Activated naive CD4-positive, alpha-beta T cell treated with anti-CD3 and anti-CD28 coated beads, Interleukin-2, amount 10 ng/mL, durations not matched to agents 7 days and 5 days (primary cell): ENCODE results near the gene MARCHF7.
"Not testable (repeated sequence)": the region's sequence is repeated elsewhere in the genome, so short reads cannot be mapped to it uniquely, and the experiment has no call there.

Experiments
- CTCF ChIA-PET: fragments of 350-600 bp; sonication (Branson Sonifier 250); formaldehyde crosslinking; loops from one replicate; lab custom pipeline; 2021; ENCODE audit warnings: antibody characterized with exemption; lab: Charles Lee
- DNase-seq: peaks from one replicate; pipeline ENCODE4 v3.0.0-alpha.2; 2020
- H3K27ac Mint-ChIP-seq: one replicate; pipeline ENCODE4 v1.8.0; 2021; ENCODE audit warnings: mild to moderate bottlenecking, moderate library complexity, mixed read lengths
- H3K27me3 Mint-ChIP-seq: one replicate; pipeline ENCODE4 v1.8.0; 2021; ENCODE audit warnings: mild to moderate bottlenecking, mixed read lengths
- H3K36me3 Mint-ChIP-seq: one replicate; pipeline ENCODE4 v1.8.0; 2021; ENCODE audit warnings: mixed read lengths
- H3K4me1 Mint-ChIP-seq: one replicate; pipeline ENCODE4 v1.8.0; 2021; ENCODE audit warnings: mixed read lengths
- H3K4me3 Mint-ChIP-seq: one replicate; pipeline ENCODE4 v1.8.0; 2021; ENCODE audit warnings: mild to moderate bottlenecking, moderate library complexity, mixed read lengths
- H3K9me3 Mint-ChIP-seq: one replicate; pipeline ENCODE4 v1.8.0; 2021; ENCODE audit warnings: mixed read lengths

The MARCHF7 gene

GRCh38 chr2:159712143-159712928 is at the start of gene MARCHF7:
Gene MARCHF7, plus strand, starts transcription at chr2:159712506. Its CDS starts 16,517 bp downstream, at chr2:159729023.
- peak; percentile 98 for DNase-seq
- peak within 1 kb of the TSS; percentile 100 for H3K4me3 Mint-ChIP-seq
- CTCF ChIA-PET, result interaction anchor here (0.9 kb wide), 1 partner anchor 827 kb away, joined by 3 read pairs; no protein-coding TSS in a partner anchor
- H3K36me3 Mint-ChIP-seq, result peaks cover 48% of the 10 kb centered on the region
- H3K9me3 Mint-ChIP-seq, result no peaks in the 10 kb centered on the region
- H3K4me1 Mint-ChIP-seq, result peaks cover 51% of the 10 kb centered on the region
- H3K27me3 Mint-ChIP-seq, result no peaks in the 10 kb centered on the region
- H3K27ac Mint-ChIP-seq, result peak within 1 kb of the TSS; percentile 99

- H3K27ac Mint-ChIP-seq, DNase-seq, CTCF ChIA-PET, H3K9me3 Mint-ChIP-seq, H3K36me3 Mint-ChIP-seq, H3K4me3 Mint-ChIP-seq, H3K27me3 Mint-ChIP-seq, H3K4me1 Mint-ChIP-seq: not testable (repeated sequence)
Observed at GRCh38 chr2:159667423-159667822, 44.9 kb upstream of the MARCHF7 start.

- Mint-ChIP-seq H3K4me1 (no peaks in the 10 kb centered on the region), H3K9me3 (no peaks in the 10 kb centered on the region), H3K27me3 (peaks cover 4% of the 10 kb centered on the region), H3K36me3 (peaks cover 2% of the 10 kb centered on the region), H3K4me3 (no peak overlapping the region), H3K27ac (no peak overlapping the region)
- CTCF ChIA-PET, result no interaction called here
- DNase-seq, result no peak
Observed at GRCh38 chr2:159671047-159671446, 41.3 kb upstream of the MARCHF7 start.

GRCh38 chr2:159677654-159678053 is 34.7 kb upstream of the MARCHF7 start:
- H3K27ac Mint-ChIP-seq, result no peak overlapping the region
- DNase-seq, result no peak
- peaks cover 7% of the 10 kb centered on the region for H3K27me3 Mint-ChIP-seq
- H3K9me3 Mint-ChIP-seq, result no peaks in the 10 kb centered on the region
- no peaks in the 10 kb centered on the region for H3K36me3 Mint-ChIP-seq
- H3K4me1 Mint-ChIP-seq, result no peaks in the 10 kb centered on the region
- CTCF ChIA-PET, result no interaction called here
- H3K4me3 Mint-ChIP-seq, result no peak overlapping the region

DNA sequence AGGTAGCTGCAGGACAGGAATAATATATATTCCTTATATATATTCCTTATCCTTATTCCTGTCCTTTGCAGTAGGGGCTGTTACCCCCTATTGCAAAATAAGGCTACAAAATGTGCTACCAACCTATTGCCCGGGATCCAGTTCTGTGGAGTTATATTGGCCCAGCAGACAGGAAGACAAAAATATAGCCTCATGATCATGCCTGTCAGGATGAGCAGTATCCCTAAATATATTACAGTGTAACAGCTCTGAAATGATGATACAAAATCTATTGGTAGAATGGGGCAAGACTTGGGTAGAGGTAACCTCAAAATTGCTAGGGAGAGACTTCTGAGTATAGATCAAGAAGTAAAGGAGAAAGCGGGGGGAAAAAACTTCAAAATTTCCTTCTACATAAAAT is 31.6 kb upstream of the MARCHF7 start:
- Mint-ChIP-seq H3K4me3 (no peak overlapping the region), H3K36me3 (no peaks in the 10 kb centered on the region), H3K4me1 (no peaks in the 10 kb centered on the region), H3K9me3 (no peaks in the 10 kb centered on the region), H3K27ac (no peak overlapping the region), H3K27me3 (peaks cover 4% of the 10 kb centered on the region)
- DNase-seq, result no peak
- CTCF ChIA-PET, result no interaction called here

GRCh38 chr2:159683817-159684216 is 28.5 kb upstream of the MARCHF7 start:
- DNase-seq, result no peak
- Mint-ChIP-seq H3K27ac (no peak overlapping the region), H3K4me1 (no peaks in the 10 kb centered on the region), H3K9me3 (no peaks in the 10 kb centered on the region), H3K27me3 (peaks cover 4% of the 10 kb centered on the region), H3K4me3 (no peak overlapping the region), H3K36me3 (no peaks in the 10 kb centered on the region)
- CTCF ChIA-PET, result no interaction called here

DNA sequence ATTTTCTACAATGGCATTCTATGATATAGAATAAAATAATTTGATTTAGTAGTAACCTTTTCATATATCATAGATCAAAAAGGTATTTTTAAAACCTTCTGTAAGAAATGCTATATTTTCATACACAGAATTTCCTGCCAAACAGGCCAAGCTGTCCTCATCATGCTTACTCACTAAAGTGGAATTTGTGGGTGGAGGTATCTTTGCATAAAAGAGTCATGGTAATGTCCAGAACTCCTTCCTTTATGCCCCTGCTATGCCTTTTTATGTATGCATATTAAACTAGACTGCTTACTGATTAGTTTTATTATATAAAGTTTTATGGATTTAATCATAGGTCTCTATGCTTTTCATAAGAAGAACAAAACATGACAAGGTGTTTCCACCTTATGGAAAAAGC is 27.5 kb upstream of the MARCHF7 start:
- Mint-ChIP-seq H3K4me1 (no peaks in the 10 kb centered on the region), H3K27ac (no peak overlapping the region), H3K27me3 (peaks cover 4% of the 10 kb centered on the region), H3K9me3 (no peaks in the 10 kb centered on the region), H3K4me3 (no peak overlapping the region), H3K36me3 (no peaks in the 10 kb centered on the region)
- CTCF ChIA-PET, result no interaction called here
- DNase-seq, result no peak

GRCh38 chr2:159694500-159695040 is 17.7 kb upstream of the MARCHF7 start:
- CTCF ChIA-PET, result no interaction called here
- no peak for DNase-seq
- peak overlapping the region; percentile 22 for H3K27ac Mint-ChIP-seq
- H3K4me1 Mint-ChIP-seq, result no peaks in the 10 kb centered on the region
- H3K9me3 Mint-ChIP-seq, result peaks cover 7% of the 10 kb centered on the region
- no peak overlapping the region for H3K4me3 Mint-ChIP-seq
- H3K27me3 Mint-ChIP-seq, result no peaks in the 10 kb centered on the region
- H3K36me3 Mint-ChIP-seq, result peaks cover 4% of the 10 kb centered on the region

DNA sequence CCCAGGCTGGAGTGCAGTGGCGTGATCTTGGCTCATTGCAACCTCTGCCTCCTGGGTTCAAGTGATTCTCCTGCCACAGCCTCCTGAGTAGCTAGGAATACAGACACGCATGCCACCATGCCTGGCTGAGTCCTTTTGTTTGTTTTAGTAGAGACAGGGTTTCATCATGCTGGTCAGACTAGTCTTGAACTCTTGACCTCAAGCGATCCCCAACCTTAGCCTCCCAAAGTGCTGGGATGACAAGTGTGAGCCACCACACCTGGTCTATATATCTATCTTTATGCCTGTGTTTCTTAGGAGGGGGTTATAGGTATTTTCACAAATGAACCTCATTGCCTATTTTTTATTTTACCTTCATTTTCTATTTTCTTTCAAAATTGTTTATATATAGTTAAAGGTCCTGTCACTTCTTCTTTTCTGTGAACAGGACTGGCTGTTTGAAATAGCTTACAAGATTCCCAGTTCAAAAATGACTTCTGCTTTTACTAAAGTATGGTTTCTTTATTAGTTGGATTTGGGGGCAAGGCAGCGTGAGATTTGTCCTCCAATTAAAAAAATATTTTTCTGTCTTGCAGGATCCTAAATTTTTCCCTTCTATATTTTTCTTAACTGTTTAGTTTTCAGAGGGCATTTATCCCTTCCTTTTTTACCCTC is 16.4 kb upstream of the MARCHF7 start:
- H3K36me3 Mint-ChIP-seq, result peaks cover 4% of the 10 kb centered on the region
- no peak for DNase-seq
- H3K4me3 Mint-ChIP-seq, result no peak overlapping the region
- no peaks in the 10 kb centered on the region for H3K4me1 Mint-ChIP-seq
- no peaks in the 10 kb centered on the region for H3K27me3 Mint-ChIP-seq
- H3K27ac Mint-ChIP-seq, result no peak overlapping the region
- peaks cover 7% of the 10 kb centered on the region for H3K9me3 Mint-ChIP-seq
- CTCF ChIA-PET, result no interaction called here

GRCh38 chr2:159703491-159703890 is 8.8 kb upstream of the MARCHF7 start:
- Mint-ChIP-seq H3K27me3 (no peaks in the 10 kb centered on the region), H3K4me1 (peaks cover 2% of the 10 kb centered on the region), H3K27ac (no peak overlapping the region), H3K9me3 (no peaks in the 10 kb centered on the region), H3K36me3 (peaks cover 2% of the 10 kb centered on the region), H3K4me3 (no peak overlapping the region)
- CTCF ChIA-PET, result interaction anchor here (0.7 kb wide), 1 partner anchor 126 kb away, joined by 3 read pairs; no protein-coding TSS in a partner anchor
- DNase-seq, result no peak

- no peak for DNase-seq
- Mint-ChIP-seq H3K9me3 (no peaks in the 10 kb centered on the region), H3K27ac (no peak overlapping the region), H3K4me1 (peaks cover 10% of the 10 kb centered on the region), H3K36me3 (peaks cover 10% of the 10 kb centered on the region), H3K4me3 (no peak overlapping the region), H3K27me3 (no peaks in the 10 kb centered on the region)
- CTCF ChIA-PET, result no interaction called here
Observed at GRCh38 chr2:159706385-159706980, 5.8 kb upstream of the MARCHF7 start.

GRCh38 chr2:159708066-159708760 is 4.1 kb upstream of the MARCHF7 start:
- CTCF ChIA-PET, result no interaction called here
- no peaks in the 10 kb centered on the region for H3K9me3 Mint-ChIP-seq
- no peak overlapping the region for H3K27ac Mint-ChIP-seq
- DNase-seq, result no peak
- peaks cover 16% of the 10 kb centered on the region for H3K4me1 Mint-ChIP-seq
- H3K27me3 Mint-ChIP-seq, result no peaks in the 10 kb centered on the region
- H3K36me3 Mint-ChIP-seq, result peaks cover 18% of the 10 kb centered on the region
- no peak overlapping the region for H3K4me3 Mint-ChIP-seq

GRCh38 chr2:159710601-159711180 is 1.6 kb upstream of the MARCHF7 start:
- H3K27me3 Mint-ChIP-seq, result no peaks in the 10 kb centered on the region
- H3K4me1 Mint-ChIP-seq, result peaks cover 36% of the 10 kb centered on the region
- H3K27ac Mint-ChIP-seq, result peak overlapping the region; percentile 28
- peak overlapping the region; percentile 38 for H3K4me3 Mint-ChIP-seq
- no peaks in the 10 kb centered on the region for H3K9me3 Mint-ChIP-seq
- H3K36me3 Mint-ChIP-seq, result peaks cover 34% of the 10 kb centered on the region
- CTCF ChIA-PET, result no interaction called here
- no peak for DNase-seq
